ENCODE measurements around the gene OPA3.
"Not testable (repeated sequence)": the region's sequence is repeated elsewhere in the genome, so short reads cannot be mapped to it uniquely, and the experiment has no call there.

Gene OPA3

GRCh38 chr19:45584332-45585157 is at the start of gene OPA3:
Gene OPA3, minus strand, starts transcription at chr19:45584802. Its CDS starts 38 bp downstream, at chr19:45584764.
- DNase-seq (ENCODE audit: low spot score) = peak; percentile 98

GRCh38 chr19:45632468-45633196 is 48.0 kb upstream of the OPA3 start:
- DNase-seq (ENCODE audit: low spot score) = peak; percentile 98

DNA sequence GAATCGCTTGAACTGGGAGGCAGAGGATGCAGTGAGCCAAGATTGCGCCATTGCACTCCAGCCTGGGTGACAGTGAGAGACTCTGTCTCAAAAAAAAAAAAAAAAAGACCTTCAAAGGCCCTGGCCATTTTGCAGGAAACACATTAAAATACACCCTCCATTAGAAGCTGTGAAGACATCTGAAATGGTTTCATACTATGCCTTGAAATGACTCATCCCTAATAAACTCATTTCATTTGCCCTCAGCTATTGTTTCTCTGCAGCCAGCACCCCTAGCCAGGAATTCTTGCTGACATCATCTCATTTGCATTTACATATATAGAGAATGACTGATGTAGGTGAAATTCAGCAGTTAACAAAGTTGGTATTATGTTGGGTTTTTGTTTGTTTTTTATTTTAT is 45.9 kb upstream of the OPA3 start:
- DNase-seq (ENCODE audit: low spot score) = peak; percentile 83

- DNase-seq (ENCODE audit: low spot score) = no peak
Measured at GRCh38 chr19:45629704-45630103, 45.1 kb upstream of the OPA3 start.

- not testable (repeated sequence) for DNase-seq (ENCODE audit: low spot score)
Measured at GRCh38 chr19:45628219-45628618, 43.6 kb upstream of the OPA3 start.

DNA sequence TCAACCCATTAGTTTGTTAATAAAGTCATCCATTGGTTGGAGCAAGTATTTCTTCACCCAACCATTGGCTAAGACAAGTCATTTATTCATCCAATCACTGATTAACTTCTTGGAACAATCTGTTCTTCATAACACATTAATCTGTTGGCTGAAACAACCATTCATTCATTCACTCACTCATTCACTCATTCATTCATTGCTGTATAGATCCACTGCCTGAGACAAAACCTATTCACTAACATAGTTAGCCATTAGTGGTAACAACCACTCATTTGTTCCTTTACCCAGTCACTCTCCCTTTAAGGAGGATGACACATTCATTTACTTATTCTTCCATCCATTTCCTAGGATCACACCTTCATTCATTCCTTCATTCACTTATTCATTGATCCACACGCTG is 39.4 kb upstream of the OPA3 start:
- no peak for DNase-seq (ENCODE audit: low spot score)

GRCh38 chr19:45621976-45622503 is 37.4 kb upstream of the OPA3 start:
- no peak for DNase-seq (ENCODE audit: low spot score)

DNA sequence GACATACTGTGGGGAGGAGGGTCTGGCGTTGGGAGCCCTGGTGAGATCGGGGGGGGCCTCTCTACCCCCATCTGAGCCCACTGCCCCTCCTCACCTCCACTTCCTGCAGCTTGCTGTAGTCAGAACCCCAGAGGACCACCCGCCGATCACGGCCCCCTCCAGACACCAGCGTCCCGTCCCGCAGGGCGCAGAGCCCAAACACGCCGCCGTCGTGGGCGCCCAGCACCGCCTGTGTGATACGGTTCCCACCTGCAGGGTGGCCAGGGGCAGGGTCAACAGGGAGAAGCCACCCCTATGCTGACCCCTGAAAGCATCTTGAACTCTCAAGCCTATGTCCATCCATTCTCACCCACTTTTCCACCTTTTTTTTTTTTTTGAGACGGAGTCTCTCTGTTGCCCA is 36.8 kb upstream of the OPA3 start:
- DNase-seq (ENCODE audit: low spot score) = no peak

- DNase-seq (ENCODE audit: low spot score) = no peak
Measured at GRCh38 chr19:45616704-45617017, 32.1 kb upstream of the OPA3 start.

- peak; percentile 84 for DNase-seq (ENCODE audit: low spot score)
Measured at GRCh38 chr19:45615795-45616703, 31.4 kb upstream of the OPA3 start.

DNA sequence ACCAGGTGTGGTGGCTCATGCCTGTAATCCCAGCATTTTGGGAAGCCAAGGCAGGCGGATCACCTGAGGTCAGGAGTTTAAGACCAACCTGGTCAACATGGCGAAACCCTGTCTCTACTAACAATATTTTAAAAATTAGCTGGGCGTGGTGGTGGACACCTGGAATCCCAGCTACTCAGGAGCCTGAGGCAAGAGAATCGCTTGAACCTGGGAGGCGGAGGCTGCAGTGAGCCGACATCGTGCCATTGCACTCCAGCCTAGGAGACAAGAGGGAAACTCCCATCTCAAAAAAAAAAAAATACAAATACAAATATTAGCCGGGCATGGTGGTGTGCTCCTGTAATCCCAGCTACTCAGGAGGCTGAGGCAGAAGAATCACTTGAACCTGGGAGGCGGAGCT is 30.5 kb upstream of the OPA3 start:
- DNase-seq (ENCODE audit: low spot score) = not testable (repeated sequence)

DNA sequence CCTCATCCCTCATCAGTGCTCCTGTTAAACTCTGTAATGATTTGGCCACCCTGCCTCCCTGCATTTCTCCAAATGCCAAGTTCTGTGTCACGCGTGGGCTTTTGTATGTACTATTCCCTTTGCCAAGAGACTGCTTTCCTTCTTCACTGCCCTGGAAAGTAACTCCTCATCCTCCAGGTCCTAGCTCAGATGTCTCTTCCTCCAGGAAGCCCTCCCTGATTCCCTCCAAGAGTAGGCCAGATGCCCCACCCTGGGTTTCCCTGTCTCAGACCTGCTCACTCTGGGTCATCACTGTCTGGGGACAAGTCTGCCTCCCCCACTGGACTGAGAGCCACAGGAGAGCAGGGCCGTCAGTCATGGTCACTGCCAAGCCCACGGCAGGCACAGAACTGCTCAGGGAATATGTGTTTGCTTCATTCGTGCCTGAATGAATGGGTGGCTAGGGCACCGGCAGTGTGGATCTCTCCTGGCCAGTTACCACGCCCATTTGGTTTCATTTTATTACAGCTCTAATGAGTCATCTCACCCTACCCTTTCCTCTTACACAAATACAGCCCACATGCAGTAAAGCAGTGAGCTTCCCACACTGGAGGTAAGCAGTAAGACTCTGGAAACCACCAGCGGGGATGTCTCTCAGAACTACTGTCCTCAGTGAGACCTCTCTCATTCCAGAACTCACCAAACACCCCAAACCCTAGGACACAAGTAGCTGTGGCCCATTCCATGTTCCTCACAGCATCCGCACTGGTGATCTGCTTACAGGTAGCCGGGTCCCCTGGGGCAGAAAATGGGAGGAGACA is 29.5 kb upstream of the OPA3 start:
- DNase-seq (ENCODE audit: low spot score) = peak; percentile 93

DNA sequence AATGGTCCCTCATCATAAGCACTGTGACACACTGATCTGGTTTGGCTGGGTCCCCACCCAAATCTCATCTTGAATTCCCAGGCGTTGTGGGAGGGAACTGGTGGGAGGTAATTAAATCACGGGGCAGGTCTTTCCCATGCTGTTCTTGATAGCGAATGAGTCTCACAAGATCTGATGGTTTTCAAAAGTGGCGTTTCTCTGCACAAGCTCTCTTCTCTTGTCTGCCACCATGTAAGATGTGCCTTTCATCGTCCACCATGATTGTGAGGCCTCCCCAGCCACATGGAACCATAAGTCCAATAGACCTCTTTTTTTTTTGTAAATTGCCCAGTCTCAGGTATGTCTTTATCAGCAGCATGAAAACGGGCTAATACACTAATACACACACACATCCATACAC is 24.3 kb upstream of the OPA3 start:
- DNase-seq (ENCODE audit: low spot score) = no peak

GRCh38 chr19:45607071-45608029 is 22.7 kb upstream of the OPA3 start:
- peak; percentile 86 for DNase-seq (ENCODE audit: low spot score)

- DNase-seq (ENCODE audit: low spot score) = peak; percentile 72
Measured at GRCh38 chr19:45601524-45602374, 17.1 kb upstream of the OPA3 start, which contains the start of gene GPR4. Gene GPR4, minus strand, starts transcription at chr19:45602212. Its CDS starts 10,346 bp downstream, at chr19:45591866.

GRCh38 chr19:45601115-45601514 is 16.5 kb upstream of the OPA3 start:
- DNase-seq (ENCODE audit: low spot score) = no peak

GRCh38 chr19:45600340-45600885 is 15.8 kb upstream of the OPA3 start:
- DNase-seq (ENCODE audit: low spot score) = no peak

GRCh38 chr19:45599286-45599685 is 14.7 kb upstream of the OPA3 start:
- no peak for DNase-seq (ENCODE audit: low spot score)

Data from AG20443 (cell line).